ENCODE data around the gene SYT1.
"Not testable (repeated sequence)": the region's sequence is repeated elsewhere in the genome, so short reads cannot be mapped to it uniquely, and the experiment has no call there.

Gene SYT1

GRCh38 chr12:79422060-79422812 lies 557.7 kb downstream of the SYT1 start:
- no peak overlapping the region for H3K4me3 ChIP-seq (ENCODE audit: low read depth, low read length)

- no peak overlapping the region for H3K4me3 ChIP-seq (ENCODE audit: low read depth, low read length)
Measured at GRCh38 chr12:79423560-79423959, 559.0 kb downstream of the SYT1 start.

- no peak overlapping the region for H3K4me3 ChIP-seq (ENCODE audit: low read depth, low read length)
Measured at GRCh38 chr12:79424109-79424721, 559.6 kb downstream of the SYT1 start.

- no peak overlapping the region for H3K4me3 ChIP-seq (ENCODE audit: low read depth, low read length)
Measured at GRCh38 chr12:79426121-79426520, 561.5 kb downstream of the SYT1 start.

- not testable (repeated sequence) for H3K4me3 ChIP-seq (ENCODE audit: low read depth, low read length)
Measured at GRCh38 chr12:79426744-79427143, 562.2 kb downstream of the SYT1 start.

GRCh38 chr12:79433465-79434072 lies 569.0 kb downstream of the SYT1 start:
- H3K4me3 ChIP-seq (ENCODE audit: low read depth, low read length) = no peak overlapping the region

GRCh38 chr12:79434561-79434960 lies 570.0 kb downstream of the SYT1 start:
- H3K4me3 ChIP-seq (ENCODE audit: low read depth, low read length) = no peak overlapping the region

- no peak overlapping the region for H3K4me3 ChIP-seq (ENCODE audit: low read depth, low read length)
Measured at GRCh38 chr12:79435742-79436141, 571.2 kb downstream of the SYT1 start.

GRCh38 chr12:79438480-79439174 lies 574.1 kb downstream of the SYT1 start:
- H3K4me3 ChIP-seq (ENCODE audit: low read depth, low read length) = no peak overlapping the region

- no peak overlapping the region for H3K4me3 ChIP-seq (ENCODE audit: low read depth, low read length)
Measured at GRCh38 chr12:79439175-79439825, 574.7 kb downstream of the SYT1 start.

GRCh38 chr12:79441534-79441933 lies 577.0 kb downstream of the SYT1 start:
- no peak overlapping the region for H3K4me3 ChIP-seq (ENCODE audit: low read depth, low read length)

GRCh38 chr12:79442396-79442795 lies 577.8 kb downstream of the SYT1 start:
- H3K4me3 ChIP-seq (ENCODE audit: low read depth, low read length) = no peak overlapping the region

GRCh38 chr12:79444089-79444488 lies 579.5 kb downstream of the SYT1 start:
- no peak overlapping the region for H3K4me3 ChIP-seq (ENCODE audit: low read depth, low read length)

- H3K4me3 ChIP-seq (ENCODE audit: low read depth, low read length) = no peak overlapping the region
Measured at GRCh38 chr12:79448816-79449215, 584.2 kb downstream of the SYT1 start.

GRCh38 chr12:79451365-79451764 lies 586.8 kb downstream of the SYT1 start:
- H3K4me3 ChIP-seq (ENCODE audit: low read depth, low read length) = no peak overlapping the region

- H3K4me3 ChIP-seq (ENCODE audit: low read depth, low read length) = no peak overlapping the region
Measured at GRCh38 chr12:79451978-79452377, 587.4 kb downstream of the SYT1 start.

- H3K4me3 ChIP-seq (ENCODE audit: low read depth, low read length) = no peak overlapping the region
Measured at GRCh38 chr12:79452906-79453305, 588.3 kb downstream of the SYT1 start.

- no peak overlapping the region for H3K4me3 ChIP-seq (ENCODE audit: low read depth, low read length)
Measured at GRCh38 chr12:79453820-79454219, 589.2 kb downstream of the SYT1 start.

- H3K4me3 ChIP-seq (ENCODE audit: low read depth, low read length) = no peak overlapping the region
Measured at GRCh38 chr12:79454338-79454843, 589.8 kb downstream of the SYT1 start.

- H3K4me3 ChIP-seq (ENCODE audit: low read depth, low read length) = no peak overlapping the region
Measured at GRCh38 chr12:79455286-79455685, 590.7 kb downstream of the SYT1 start.

- no peak overlapping the region for H3K4me3 ChIP-seq (ENCODE audit: low read depth, low read length)
Measured at GRCh38 chr12:79482323-79482722, 617.7 kb downstream of the SYT1 start.
